DOHH2 (cell line): ENCODE measurements around the gene PDXDC1.
"Not testable (repeated sequence)": the region's sequence is repeated elsewhere in the genome, so short reads cannot be mapped to it uniquely, and the experiment has no call there.

ENCODE experiments used
- H3F3A ChIP-seq: fragments of 200-600 bp; sonication (generic), shearing (Covaris generic); 2 replicates; pipeline ENCODE4 v1.6.0; 2016; ENCODE audit warnings: antibody characterized with exemption, mild to moderate bottlenecking; ENCODE audit not compliant: control insufficient read depth, insufficient read depth
- H3K27ac ChIP-seq: fragments of 200-600 bp; sonication (generic); 2 replicates; pipeline ENCODE4 v1.5.1; 2014; ENCODE audit warnings: low read depth, mild to moderate bottlenecking, low read length, moderate library complexity
- H3K27me3 ChIP-seq: fragments of 200-600 bp; sonication (generic); 2 replicates; pipeline ENCODE4 v1.6.1; 2014; ENCODE audit warnings: mild to moderate bottlenecking, low read length, mixed read lengths; ENCODE audit not compliant: control insufficient read depth
- H3K36me3 ChIP-seq: fragments of 200-600 bp; sonication (generic); 2 replicates; pipeline ENCODE4 v1.6.1; 2014; ENCODE audit warnings: mild to moderate bottlenecking, low read length, moderate library complexity, mixed read lengths; ENCODE audit not compliant: control insufficient read depth
- H3K4me1 ChIP-seq: fragments of 200-600 bp; sonication (generic); 2 replicates; pipeline ENCODE4 v1.6.1; 2014; ENCODE audit warnings: mild to moderate bottlenecking, low read length, mixed read lengths; ENCODE audit not compliant: control insufficient read depth
- H3K4me2 ChIP-seq: fragments of 200-600 bp; sonication (generic); 2 replicates; pipeline ENCODE4 v1.6.0; 2014; ENCODE audit warnings: mild to moderate bottlenecking, low read length, moderate library complexity
- H3K4me3 ChIP-seq: fragments of 200-600 bp; sonication (generic); 2 replicates; pipeline ENCODE4 v1.5.1; 2014; ENCODE audit warnings: mild to moderate bottlenecking, low read length, mixed read lengths
- H3K79me2 ChIP-seq: fragments of 200-600 bp; sonication (generic); 2 replicates; pipeline ENCODE4 v1.6.1; 2014; ENCODE audit warnings: mild to moderate bottlenecking, low read length, mixed read lengths; ENCODE audit not compliant: control insufficient read depth
- H3K9me2 ChIP-seq: fragments of 200-600 bp; sonication (generic); replicated peaks from 2 replicates; pipeline ENCODE4 v1.6.1; 2014; ENCODE audit warnings: mild to moderate bottlenecking, low read length, mixed read lengths; ENCODE audit not compliant: control insufficient read depth
- H3K9me3 ChIP-seq: fragments of 200-600 bp; sonication (generic); 2 replicates; pipeline ENCODE4 v1.6.1; 2014; ENCODE audit warnings: antibody characterized with exemption, low read length, mixed read lengths; ENCODE audit not compliant: control insufficient read depth, insufficient read depth
- H4K20me1 ChIP-seq: fragments of 200-600 bp; sonication (generic); 2 replicates; pipeline ENCODE4 v1.6.0; 2014; ENCODE audit warnings: low read depth, mild to moderate bottlenecking, antibody characterized with exemption, low read length, moderate library complexity; ENCODE audit not compliant: control insufficient read depth, insufficient read depth
- EZH2phosphoT487 ChIP-seq: fragments of 200-600 bp; sonication (generic); IDR thresholded peaks from 2 replicates; pipeline ENCODE4 v1.6.1; 2017; ENCODE audit warnings: borderline replicate concordance, mild to moderate bottlenecking, antibody characterized with exemption, low read length, moderate library complexity, mixed read lengths
- TF ChIP-seq, protein P1 (sequence below): fragments of 200-600 bp; sonication (generic); IDR thresholded peaks from one replicate; pipeline ENCODE4 v1.5.1; 2014; ENCODE audit warnings: antibody characterized with exemption, mild to moderate bottlenecking, low read depth, low read length; ENCODE audit not compliant: poor library complexity, severe bottlenecking

PDXDC1 gene

DNA sequence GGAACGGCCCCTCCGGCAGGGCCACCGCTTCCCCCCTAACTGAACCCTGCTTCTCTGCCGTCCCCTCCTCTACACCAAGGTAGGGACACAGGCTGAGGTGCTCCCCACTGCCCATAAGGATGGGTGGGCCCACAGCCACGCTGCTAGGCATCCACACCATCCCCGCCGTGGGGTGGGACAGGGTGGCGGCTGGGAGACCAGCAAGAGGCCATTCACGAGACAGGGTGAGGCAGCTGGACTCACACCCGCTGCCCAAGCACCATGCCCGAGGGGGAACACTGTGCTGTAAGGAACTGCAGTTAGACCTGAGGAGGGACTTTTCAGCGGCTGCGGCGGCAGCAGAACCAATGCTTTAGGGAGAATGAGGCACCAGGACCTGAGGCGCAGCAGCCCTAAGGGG, 166.8 kb downstream of the PDXDC1 start:
- Histone ChIP-seq H3K4me2 (no peak overlapping the region), H3K79me2 (peaks cover 4% of the 10 kb centered on the region; the same call in 1 of the 2 replicates), H3K9me2 (no peaks in the 10 kb centered on the region), H3K4me3 (no peak overlapping the region), H3K27ac (no peak overlapping the region), H4K20me1 (no peaks in the 10 kb centered on the region), H3K9me3 (no peaks in the 10 kb centered on the region), H3K4me1 (no peaks in the 10 kb centered on the region), H3F3A (no peaks in the 10 kb centered on the region), H3K27me3 (no peaks in the 10 kb centered on the region), H3K36me3 (no peaks in the 10 kb centered on the region)
- TF ChIP-seq, protein P1, sequence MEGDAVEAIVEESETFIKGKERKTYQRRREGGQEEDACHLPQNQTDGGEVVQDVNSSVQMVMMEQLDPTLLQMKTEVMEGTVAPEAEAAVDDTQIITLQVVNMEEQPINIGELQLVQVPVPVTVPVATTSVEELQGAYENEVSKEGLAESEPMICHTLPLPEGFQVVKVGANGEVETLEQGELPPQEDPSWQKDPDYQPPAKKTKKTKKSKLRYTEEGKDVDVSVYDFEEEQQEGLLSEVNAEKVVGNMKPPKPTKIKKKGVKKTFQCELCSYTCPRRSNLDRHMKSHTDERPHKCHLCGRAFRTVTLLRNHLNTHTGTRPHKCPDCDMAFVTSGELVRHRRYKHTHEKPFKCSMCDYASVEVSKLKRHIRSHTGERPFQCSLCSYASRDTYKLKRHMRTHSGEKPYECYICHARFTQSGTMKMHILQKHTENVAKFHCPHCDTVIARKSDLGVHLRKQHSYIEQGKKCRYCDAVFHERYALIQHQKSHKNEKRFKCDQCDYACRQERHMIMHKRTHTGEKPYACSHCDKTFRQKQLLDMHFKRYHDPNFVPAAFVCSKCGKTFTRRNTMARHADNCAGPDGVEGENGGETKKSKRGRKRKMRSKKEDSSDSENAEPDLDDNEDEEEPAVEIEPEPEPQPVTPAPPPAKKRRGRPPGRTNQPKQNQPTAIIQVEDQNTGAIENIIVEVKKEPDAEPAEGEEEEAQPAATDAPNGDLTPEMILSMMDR, result no peak
- no peak for TF ChIP-seq EZH2phosphoT487

DNA sequence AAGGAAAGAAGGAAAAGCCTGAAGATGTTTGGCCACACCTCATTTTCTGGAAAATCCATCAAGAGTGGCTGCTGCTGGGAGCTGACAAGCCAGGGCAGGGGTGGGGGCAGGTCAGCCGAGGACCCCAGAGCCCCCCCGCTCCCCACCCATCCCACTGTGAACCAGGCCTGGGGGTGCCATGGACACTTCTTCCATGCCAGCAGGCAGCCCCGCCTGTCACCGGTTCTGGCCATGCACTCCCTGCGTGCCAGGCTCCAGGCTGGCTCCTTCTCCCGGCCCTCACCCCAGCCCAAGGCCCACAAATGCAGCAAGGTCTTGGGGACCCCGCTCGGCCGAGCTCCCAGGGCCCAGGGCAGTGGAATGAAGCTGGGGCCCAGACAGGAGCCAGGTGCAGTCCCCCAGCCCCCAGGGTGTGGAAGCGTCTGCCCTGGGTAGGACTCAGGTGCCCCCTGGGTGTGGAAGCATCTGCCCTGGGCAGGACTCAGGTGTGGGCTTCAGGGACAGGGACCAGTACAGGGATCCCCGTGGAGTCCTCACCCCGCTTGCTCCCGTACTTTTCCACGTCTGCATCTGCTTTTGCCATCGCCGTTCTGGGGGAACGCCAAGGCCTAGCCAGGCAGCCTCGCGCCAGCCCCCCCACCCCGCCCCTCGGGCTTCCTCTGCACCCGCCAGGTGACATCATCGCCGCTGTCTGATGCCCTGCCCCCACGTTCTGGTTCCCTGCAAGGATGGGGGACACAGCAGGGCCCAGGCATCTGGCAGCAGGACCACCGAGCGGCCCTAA, 167.5 kb downstream of the PDXDC1 start:
- not testable (repeated sequence) for H3K27me3 ChIP-seq, H3K36me3 ChIP-seq, H3K27ac ChIP-seq, H3K4me1 ChIP-seq, H4K20me1 ChIP-seq, H3K9me3 ChIP-seq, H3F3A ChIP-seq, H3K4me2 ChIP-seq, H3K79me2 ChIP-seq, H3K4me3 ChIP-seq, H3K9me2 ChIP-seq

DNA sequence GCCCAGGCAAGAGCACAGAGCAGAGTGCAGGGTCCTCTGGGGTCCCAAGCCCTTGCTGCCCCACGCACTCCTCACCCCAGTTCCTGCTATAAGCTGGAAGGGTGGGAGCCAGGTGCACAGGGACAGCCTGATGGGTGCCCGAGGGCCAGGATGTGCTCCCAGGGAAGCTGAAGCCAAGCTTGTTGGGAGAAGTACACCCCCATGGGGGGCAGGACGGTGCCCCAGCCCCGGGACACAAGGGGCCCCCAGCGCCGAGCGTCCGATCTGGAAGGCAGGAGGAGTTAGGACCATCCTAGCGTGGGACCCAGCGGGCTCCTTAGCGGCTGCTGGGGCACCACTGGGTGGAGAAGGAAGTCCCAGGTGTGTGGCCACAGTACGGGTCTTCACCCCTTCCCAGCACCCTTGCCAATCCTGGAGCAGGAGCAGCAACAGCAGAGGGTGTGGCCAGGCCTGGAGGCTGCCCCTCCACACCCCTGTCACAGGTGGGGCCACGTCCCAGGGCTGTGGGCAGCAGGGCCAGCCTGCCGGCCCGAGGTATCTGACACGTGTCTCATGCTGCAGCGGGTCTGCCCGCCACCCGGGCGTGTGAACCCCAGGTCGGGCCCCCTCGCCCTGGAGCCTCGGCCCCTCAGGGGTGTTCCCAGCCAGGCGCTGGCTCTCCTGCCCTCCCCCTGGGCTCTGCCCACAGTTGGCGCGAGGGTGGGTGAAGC, 168.2 kb downstream of the PDXDC1 start:
- H3K79me2 ChIP-seq, H4K20me1 ChIP-seq, H3K9me3 ChIP-seq, H3K4me3 ChIP-seq, H3K36me3 ChIP-seq, H3F3A ChIP-seq, H3K4me2 ChIP-seq, H3K27ac ChIP-seq, H3K9me2 ChIP-seq, H3K27me3 ChIP-seq, H3K4me1 ChIP-seq: not testable (repeated sequence)

DNA sequence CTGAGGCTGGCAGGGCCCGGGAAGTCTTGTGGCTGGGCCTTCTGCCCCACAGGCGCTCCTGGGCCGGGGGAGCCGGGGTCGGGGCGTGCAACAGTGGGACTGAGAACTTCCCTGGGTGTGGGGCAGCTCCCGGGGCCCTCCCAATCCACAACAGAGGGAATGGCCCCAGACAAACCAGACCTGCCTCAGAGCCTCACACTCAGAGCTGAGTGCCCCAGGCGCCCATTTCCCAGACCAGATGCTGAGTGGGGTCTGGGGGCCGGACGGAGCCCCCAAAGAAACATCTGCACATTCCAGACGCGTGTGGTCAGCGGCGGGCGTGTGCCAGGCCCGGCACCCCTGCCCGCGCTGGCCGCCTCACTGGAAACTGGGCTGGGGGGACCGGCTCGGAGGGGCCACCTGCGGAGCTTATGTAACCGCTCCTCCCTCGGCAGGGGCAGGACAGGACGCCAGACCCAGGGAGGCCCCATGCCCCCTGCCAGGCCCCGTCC, 168.8 kb downstream of the PDXDC1 start:
- not testable (repeated sequence) for H3K36me3 ChIP-seq, H3K27me3 ChIP-seq, H3F3A ChIP-seq, H3K4me3 ChIP-seq, H3K27ac ChIP-seq, H4K20me1 ChIP-seq, H3K79me2 ChIP-seq, H3K9me2 ChIP-seq, H3K4me1 ChIP-seq, H3K9me3 ChIP-seq, H3K4me2 ChIP-seq

DNA sequence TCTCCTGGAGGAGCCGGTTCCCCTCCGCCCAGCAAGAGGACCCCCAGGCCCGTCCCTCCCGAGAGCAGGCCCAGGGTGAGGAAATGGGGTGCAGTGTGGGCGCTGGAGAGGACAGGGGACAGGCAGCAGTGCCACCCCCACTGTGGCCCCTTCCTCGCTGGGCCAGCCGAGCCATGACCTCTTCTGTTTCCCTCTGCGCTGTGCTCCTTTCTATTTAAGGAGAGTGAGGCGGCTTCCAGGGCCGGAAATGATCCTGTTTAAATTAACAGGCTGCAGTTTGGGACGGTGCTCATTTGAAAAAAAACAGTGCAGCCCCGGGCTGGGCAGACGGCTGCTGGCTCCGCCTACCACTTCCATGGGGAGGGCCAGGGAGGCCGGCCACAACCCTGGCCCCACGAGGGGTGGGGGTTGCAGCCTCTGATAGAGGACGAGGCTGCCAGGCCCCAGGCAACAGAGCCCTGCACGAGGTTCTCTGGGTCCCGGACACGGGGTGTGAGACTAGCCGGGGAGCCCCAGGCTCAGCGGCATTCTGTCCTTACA, 169.3 kb downstream of the PDXDC1 start:
- not testable (repeated sequence) for H3F3A ChIP-seq, H3K4me3 ChIP-seq, H3K9me2 ChIP-seq, H3K27ac ChIP-seq, H3K4me2 ChIP-seq, H4K20me1 ChIP-seq, H3K79me2 ChIP-seq, H3K4me1 ChIP-seq, H3K27me3 ChIP-seq, H3K9me3 ChIP-seq, H3K36me3 ChIP-seq

DNA sequence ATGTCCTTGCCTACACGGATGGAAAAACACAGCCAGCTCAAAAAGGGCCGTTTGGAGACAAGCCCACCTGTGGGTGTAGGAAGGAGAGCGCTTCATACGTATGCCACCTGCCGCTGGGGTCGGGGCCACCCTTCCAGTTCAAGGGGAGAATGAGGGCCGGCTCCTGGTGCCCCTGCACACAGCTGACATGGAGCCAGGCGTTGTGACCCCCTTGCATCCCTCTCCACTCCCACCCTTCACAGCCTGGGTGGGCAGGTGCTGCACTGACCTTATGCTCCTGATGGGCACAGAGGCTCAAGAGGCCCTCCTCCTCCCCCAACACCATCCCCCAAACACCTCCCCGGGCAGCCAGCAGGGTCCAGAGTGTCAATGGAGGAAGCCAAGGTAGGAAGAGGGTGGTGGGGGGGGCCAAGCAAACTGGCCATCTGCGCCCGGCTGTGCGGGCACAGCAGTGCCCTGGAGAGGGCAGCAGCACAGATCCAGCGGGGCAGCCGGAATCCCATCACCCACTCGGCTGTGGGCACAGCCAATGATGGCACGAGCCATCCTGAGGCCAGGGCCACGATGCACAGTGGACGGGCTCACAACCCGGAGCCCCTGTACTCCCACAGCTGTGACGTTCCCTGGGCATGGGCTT, 170.1 kb downstream of the PDXDC1 start:
- not testable (repeated sequence) for H4K20me1 ChIP-seq, H3K4me2 ChIP-seq, H3K27me3 ChIP-seq, H3K9me3 ChIP-seq, H3K27ac ChIP-seq, H3F3A ChIP-seq, H3K4me1 ChIP-seq, H3K9me2 ChIP-seq, H3K36me3 ChIP-seq, H3K4me3 ChIP-seq, H3K79me2 ChIP-seq
